OCI-M1 (cell line): ENCODE measurements around the gene HIPK2.
A peak's percentile ranks its signal among the peaks of the same experiment; 100 is the strongest.

Experiments
- DNase-seq: peaks from one replicate; lab custom pipeline; 2025; lab: John Stamatoyannopoulos, UW

The HIPK2 gene

GRCh38 chr7:139777948-139778841, at the start of gene HIPK2:
HIPK2 (minus strand) TSS chr7:139777998; CDS start chr7:139777623, 375 bp downstream.
- DNase-seq = peak; percentile 75

- DNase-seq = no peak
These were observed 49.2 kb upstream of the HIPK2 start for GRCh38 chr7:139827042-139827441.

GRCh38 chr7:139825666-139826290, 48.0 kb upstream of the HIPK2 start:
- peak; percentile 15 for DNase-seq

- DNase-seq = no peak
These were observed 46.2 kb upstream of the HIPK2 start for GRCh38 chr7:139823959-139824521.

GRCh38 chr7:139822855-139823254, 45.1 kb upstream of the HIPK2 start:
- no peak for DNase-seq

- peak; percentile 45 for DNase-seq
These were observed 43.7 kb upstream of the HIPK2 start for GRCh38 chr7:139821349-139822105.

- DNase-seq = no peak
These were observed 42.3 kb upstream of the HIPK2 start for GRCh38 chr7:139820089-139820488.

GRCh38 chr7:139817249-139817648, 39.5 kb upstream of the HIPK2 start:
- peak; percentile 32 for DNase-seq

GRCh38 chr7:139813689-139814088, 35.9 kb upstream of the HIPK2 start:
- DNase-seq = no peak

GRCh38 chr7:139813151-139813550, 35.4 kb upstream of the HIPK2 start:
- no peak for DNase-seq

- no peak for DNase-seq
These were observed 33.3 kb upstream of the HIPK2 start for GRCh38 chr7:139811066-139811465.

- DNase-seq = no peak
These were observed 31.1 kb upstream of the HIPK2 start for GRCh38 chr7:139808846-139809442.

GRCh38 chr7:139808427-139808826, 30.6 kb upstream of the HIPK2 start:
- DNase-seq = no peak

- no peak for DNase-seq
These were observed 29.2 kb upstream of the HIPK2 start for GRCh38 chr7:139807009-139807408.

GRCh38 chr7:139804571-139804970, 26.8 kb upstream of the HIPK2 start:
- DNase-seq = no peak

- peak; percentile 28 for DNase-seq
These were observed 21.8 kb upstream of the HIPK2 start for GRCh38 chr7:139799586-139799985.

- no peak for DNase-seq
These were observed 21.1 kb upstream of the HIPK2 start for GRCh38 chr7:139798892-139799291.

GRCh38 chr7:139798221-139798620, 20.4 kb upstream of the HIPK2 start:
- DNase-seq = no peak

GRCh38 chr7:139797607-139798006, 19.8 kb upstream of the HIPK2 start:
- no peak for DNase-seq

GRCh38 chr7:139791316-139791715, 13.5 kb upstream of the HIPK2 start:
- DNase-seq = no peak

GRCh38 chr7:139784648-139785047, 6.8 kb upstream of the HIPK2 start:
- DNase-seq = no peak
